H1 (cell line): ENCODE results near the gene SIT1. TPM values are rescaled to one million over a fixed set of nuclear protein-coding genes. Genes with fewer than 3 reads are reported as not detected.

Experiments used
- ASH2L ChIP-seq: fragments of 200-600, 300-600 bp; sonication (generic); IDR thresholded peaks from one replicate; pipeline ENCODE4 v1.7.1; 2017; ENCODE audit warnings: low read length
- ATF2 ChIP-seq: IDR thresholded peaks from 2 replicates; pipeline ENCODE4 v1.6.1; 2012; ENCODE audit warnings: low read length, inconsistent platforms
- CBX5 ChIP-seq: fragments of 300-800, 300-1000 bp; sonication (generic); IDR thresholded peaks from 2 replicates; pipeline ENCODE4 v1.7.1; 2016; ENCODE audit warnings: antibody characterized with exemption, low read length, low read depth
- CBX8 ChIP-seq: fragments of 300-800, 300-1000 bp; sonication (generic); IDR thresholded peaks from 2 replicates; pipeline ENCODE4 v1.7.1; 2016; ENCODE audit warnings: low read depth, low read length, borderline replicate concordance
- CHD1 ChIP-seq: IDR thresholded peaks from 2 replicates; pipeline ENCODE4 v1.6.1; 2012; ENCODE audit warnings: low read depth, low read length, improper control_type of control experiment
- JUND ChIP-seq: IDR thresholded peaks from 2 replicates; pipeline ENCODE4 v1.6.1; 2011; ENCODE audit warnings: mild to moderate bottlenecking, improper control_type of control experiment, low read length
- KDM1A ChIP-seq: fragments of 200-600, 300-600 bp; sonication (generic); IDR thresholded peaks from 2 replicates; pipeline ENCODE4 v1.7.1; 2016; ENCODE audit warnings: mild to moderate bottlenecking, low read length, borderline replicate concordance
- POU5F1 ChIP-seq: IDR thresholded peaks from 2 replicates; pipeline ENCODE4 v1.6.1; 2011; ENCODE audit warnings: low read depth, mild to moderate bottlenecking, low read length, moderate library complexity
- TAF7 ChIP-seq: optimal IDR thresholded peaks from 2 replicates; pipeline ENCODE3; 2011; ENCODE audit warnings: low read depth, mild to moderate bottlenecking, inconsistent platforms, low read length, moderate library complexity, borderline replicate concordance
- YY1 ChIP-seq: IDR thresholded peaks from 2 replicates; pipeline ENCODE4 v1.6.1; 2011; ENCODE audit warnings: low read depth, mild to moderate bottlenecking, low read length
- ZNF274 ChIP-seq: IDR thresholded peaks from 2 replicates; pipeline ENCODE4 v1.7.0; 2012; ENCODE audit warnings: low read length, borderline replicate concordance; ENCODE audit errors: extremely low read depth
- polyA plus RNA-seq, 7 experiments: library from polyadenylated mRNA; depleted of rRNA in 3 of 7; stranded (reverse) in 5 of 7; unstranded in 2 of 7; fragments of >200 nt in 5 of 7; fragments of 200-250 nt in 2 of 7; gene quantifications; 1 replicate in 5 of 7; 2 replicates in 1 of 7; 4 replicates in 1 of 7; pipeline versions ENCODE4 v1.2.1 to v1.2.3, GENCODE V29; 2011 to 2013; ENCODE audit warnings: missing spikeins in 2 of 7, mixed read lengths in 2 of 7
- total RNA-seq: library from RNA; stranded (reverse); fragmentation: NEBNext Ultra II Directional; extraction: Animal tissue kit (Norgen Biotek cat#: 25700); gene quantifications from 2 replicates; pipeline ENCODE4 v1.2.1, GENCODE V29; 2021

Gene SIT1
- total and polyA plus RNA-seq, 2 of the 8 experiments (the other 6 are each of a cell fraction or from before 2014, with no cell fraction given) = 8.2 to 12.8 TPM

DNA sequence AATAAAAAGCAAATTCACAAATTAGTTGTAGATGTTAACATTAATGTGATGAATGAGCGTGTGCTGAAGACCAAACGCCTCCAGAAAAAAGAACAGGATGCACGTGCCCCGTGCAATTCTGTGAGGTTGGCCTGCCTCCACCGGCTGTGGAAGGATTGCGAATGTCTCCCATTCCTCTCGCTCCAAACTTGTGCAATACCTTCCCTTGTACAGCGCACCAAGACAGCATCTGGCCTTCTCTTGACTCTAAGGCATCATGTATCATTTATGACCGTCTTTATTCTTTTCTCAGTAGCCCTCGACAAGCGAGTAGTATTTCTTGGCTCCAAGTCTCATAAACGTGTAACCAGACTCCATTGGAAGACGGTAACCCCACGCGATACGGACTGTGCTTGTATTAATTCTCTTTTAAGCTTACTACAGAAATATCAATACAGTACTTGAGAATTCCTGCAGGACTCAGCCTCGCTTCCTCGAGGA lies 47.2 kb downstream of the SIT1 start (continued):
- TF ChIP-seq ATF2 (no peak), POU5F1 (no peak), JUND (no peak), CHD1 (no peak), CBX8 (no peak), CBX5 (no peak), ZNF274 (no peak), ASH2L (no peak), KDM1A (no peak), YY1 (no peak), TAF7 (no peak)
